Inflammatory macrophage (primary cell): ENCODE results near the gene AP1M1.
A peak's percentile ranks its signal among the peaks of the same experiment; 100 is the strongest.

Experiments
- DNase-seq, 2 donors: peaks; one replicate each; pipeline ENCODE4 v3.0.0-alpha.2; 2020 to 2022

The AP1M1 gene

GRCh38 chr19:16233836-16234551 is 36.3 kb downstream of the AP1M1 start:
- no peak for DNase-seq

- no peak for DNase-seq
Observed at GRCh38 chr19:16234552-16235445, 37.1 kb downstream of the AP1M1 start.

GRCh38 chr19:16235811-16236652 is 38.3 kb downstream of the AP1M1 start:
- DNase-seq: no peak

- DNase-seq: no peak
Observed at GRCh38 chr19:16244091-16244490, 46.4 kb downstream of the AP1M1 start.

GRCh38 chr19:16247353-16248182 is 49.9 kb downstream of the AP1M1 start:
- peak; percentile 72 to 85 for DNase-seq

GRCh38 chr19:16248380-16249023 is 50.8 kb downstream of the AP1M1 start:
- DNase-seq: no peak

- DNase-seq: no peak
Observed at GRCh38 chr19:16249826-16250404, 52.2 kb downstream of the AP1M1 start.

GRCh38 chr19:16252459-16253205 is 54.9 kb downstream of the AP1M1 start:
- peak; percentile 57 to 66 for DNase-seq

GRCh38 chr19:16254851-16255408 is 57.2 kb downstream of the AP1M1 start:
- DNase-seq: no peak

GRCh38 chr19:16257509-16258002 is 59.8 kb downstream of the AP1M1 start:
- no peak for DNase-seq

GRCh38 chr19:16258440-16258903 is 60.8 kb downstream of the AP1M1 start:
- DNase-seq: peak; percentile 75

- DNase-seq: peak in 1 of 2 donors; percentile 19
Observed at GRCh38 chr19:16259385-16260159, 61.9 kb downstream of the AP1M1 start.

GRCh38 chr19:16260160-16260811 is 62.6 kb downstream of the AP1M1 start:
- no peak for DNase-seq

- DNase-seq: no peak
Observed at GRCh38 chr19:16260812-16261161, 63.1 kb downstream of the AP1M1 start.

- DNase-seq: peak; percentile 37 to 55
Observed at GRCh38 chr19:16261584-16262368, 64.1 kb downstream of the AP1M1 start.

- no peak for DNase-seq
Observed at GRCh38 chr19:16262618-16263017, 64.9 kb downstream of the AP1M1 start.

GRCh38 chr19:16263141-16263761 is 65.5 kb downstream of the AP1M1 start:
- no peak for DNase-seq
